Fibroblast of lung (primary cell): ENCODE measurements around the gene ADCY9.

Experiments
- CTCF ChIP-seq, 2 donors: IDR thresholded peaks in 1 of 2; conservative IDR thresholded peaks in 1 of 2; 1 replicate in 1 of 2; 2 replicates in 1 of 2; pipeline ENCODE4 v1.5.1; 2011 to 2012; ENCODE audit warnings: low read length in 2 of 2, control low read depth in 1 of 2, inconsistent platforms in 1 of 2, low read depth in 1 of 2, mild to moderate bottlenecking in 1 of 2
- EZH2 ChIP-seq: IDR thresholded peaks from 2 replicates; pipeline ENCODE4 v1.5.1; 2012; ENCODE audit warnings: low read length, control low read depth, mild to moderate bottlenecking; ENCODE audit errors: missing control alignments

- TF ChIP-seq CTCF (conservative IDR thresholded peaks at IDR 0.05 in 1 of 2, IDR thresholded peaks at IDR 0.05 in 1 of 2; ENCODE audit: low read depth in 1 of 2, low read length in 2 of 2) (no peak), EZH2 (no peak)
Observed at GRCh38 chr16:4005731-4006130, 110.5 kb downstream of the ADCY9 start.
